ENCODE data around the gene DNAJA4. TPM values are rescaled to one million over a fixed set of nuclear protein-coding genes. Genes with fewer than 3 reads are reported as not detected.
A peak's percentile ranks its signal among the peaks of the same experiment; 100 is the strongest.

DNAJA4 gene
- total and polyA plus RNA-seq, 9 of the 15 experiments (the other 6 are each of a cell fraction or from before 2014, with no cell fraction given), result 0.11 to 1.0 (median 0.16) TPM; not detected in 4

DNA sequence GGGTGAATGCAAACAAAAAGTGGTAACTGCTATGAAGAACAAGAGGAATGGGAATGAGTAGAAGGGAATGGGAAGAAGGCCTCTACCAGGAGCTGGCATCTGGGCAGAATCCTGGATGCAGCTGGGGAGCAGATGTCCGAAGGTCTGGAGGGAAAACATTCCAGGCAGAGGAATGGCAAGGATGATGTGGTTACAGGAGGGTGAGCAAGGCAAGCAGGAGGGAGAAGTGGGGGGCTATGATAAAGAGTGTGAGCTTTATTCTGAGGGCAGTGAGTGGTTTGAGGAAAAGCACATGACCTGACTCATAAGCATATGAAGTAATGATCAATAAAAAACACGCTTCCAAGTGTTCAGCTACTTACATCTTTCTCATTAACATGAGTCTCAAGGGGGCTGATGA, 18.0 kb downstream of the DNAJA4 start:
- Histone ChIP-seq H4K20me1 (replicated peaks; ENCODE audit: control insufficient read depth, insufficient read depth, low read length) (no peaks in the 10 kb centered on the region), H3K36me3 (ENCODE audit: control insufficient read depth, insufficient read depth, low read length) (peaks cover 83% of the 10 kb centered on the region), H3K9ac (ENCODE audit: insufficient read depth in 1 of 2, low read depth in 2 of 2, low read length in 2 of 2) (no peak overlapping the region), H2AFZ (ENCODE audit: low read depth, low read length) (no peak overlapping the region), H3K4me2 (ENCODE audit: insufficient read depth, low read length) (no peak overlapping the region), H3K9me3 (replicated peaks; ENCODE audit: control insufficient read depth, insufficient read depth, low read depth, low read length) (no peaks in the 10 kb centered on the region), H3K4me3 (no peak overlapping the region), H3K79me2 (ENCODE audit: control insufficient read depth, insufficient read depth, low read length) (no peaks in the 10 kb centered on the region), H3K27me3 (ENCODE audit: control insufficient read depth in 2 of 2, insufficient read depth in 2 of 2, low read length in 2 of 2) (no peaks in the 10 kb centered on the region), H3K4me1 (replicated peaks in 1 of 2; ENCODE audit: control insufficient read depth in 2 of 2, insufficient read depth in 2 of 2, low read length in 2 of 2) (peaks cover 3 to 7% of the 10 kb centered on the region in 2 experiments; a peak in 3 of 5 replicates), H3K9me1 (ENCODE audit: control insufficient read depth, insufficient read depth, low read length) (no peaks in the 10 kb centered on the region), H3K27ac (ENCODE audit: extremely low read depth, low read depth, low read length) (no peak overlapping the region)
- intact Hi-C loops (cut with micrococcal nuclease) (no loop called here), in situ Hi-C loops (cut with MboI) (no loop called here)
- no peak for DNase-seq (ENCODE audit: extremely low read depth in 1 of 4, low spot score in 3 of 4)
- no peak for ATAC-seq
- no peak for TF ChIP-seq ZNF436 (CRISPR knock-in tag; IDR thresholded peaks at IDR 0.05)
- no TSS peak for BruUV-seq (replicated peaks)
- WGBS (ENCODE audit: insufficient coverage, low coverage, missing lambda C conversion rate), result 92% methylated on average over 1 of the region's 2 CpGs
- CTCF ChIA-PET (ENCODE audit: low intra/inter-chr PET ratio), result no interaction called here
- POLR2A ChIA-PET, result interaction anchor here (0.6 to 2.6 kb wide), 4 partner anchors 10 to 1886 kb away, joined by 3 to 7 read pairs (median 3); no protein-coding TSS in a partner anchor
- FAIRE-seq, result no peak

DNA sequence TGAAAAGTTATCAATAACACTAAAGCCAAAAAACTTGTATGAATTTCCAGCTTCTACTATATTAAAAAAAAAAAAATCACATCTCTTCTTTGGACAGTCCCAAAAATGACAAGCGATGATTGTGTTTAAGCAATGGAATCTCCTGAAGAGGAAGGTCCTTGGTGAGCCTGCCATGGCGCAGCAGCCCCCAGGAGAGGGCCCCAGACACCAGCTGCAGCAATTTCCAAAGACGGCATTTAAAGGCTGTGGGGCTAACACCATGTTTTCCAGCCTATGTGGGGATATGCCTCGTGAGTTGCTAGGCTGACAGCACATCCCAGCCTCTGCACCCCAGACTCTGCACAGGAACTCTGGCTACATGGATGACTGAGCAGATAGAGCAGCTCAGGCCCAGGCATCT, 20.4 kb downstream of the DNAJA4 start:
- no TSS peak for BruUV-seq (replicated peaks)
- in situ Hi-C loops (cut with MboI) (no loop called here), intact Hi-C loops (cut with micrococcal nuclease) (no loop called here)
- POLR2A ChIA-PET, result interaction anchor here (0.6 to 1.7 kb wide), 3 partner anchors 10 to 175 kb away, joined by 3 to 5 read pairs (median 3); partner anchors contain the start of gene SKIC8
- H3K4me2 ChIP-seq (ENCODE audit: insufficient read depth, low read length), result no peak overlapping the region
- peak in 2 of 4 experiments; percentile 12 to 35 for DNase-seq (ENCODE audit: extremely low read depth in 1 of 4, low spot score in 3 of 4)
- H3K36me3 ChIP-seq (ENCODE audit: control insufficient read depth, insufficient read depth, low read length), result peaks cover 98% of the 10 kb centered on the region
- 82% methylated on average over 4 of the region's 4 CpGs for WGBS (ENCODE audit: insufficient coverage, low coverage, missing lambda C conversion rate)
- no peaks in the 10 kb centered on the region for H4K20me1 ChIP-seq (replicated peaks; ENCODE audit: control insufficient read depth, insufficient read depth, low read length)
- CTCF ChIA-PET (ENCODE audit: low intra/inter-chr PET ratio), result interaction anchor here (0.8 kb wide), 1 partner anchor 130 kb away, joined by 3 read pairs; no protein-coding TSS in a partner anchor
- no peaks in the 10 kb centered on the region for H3K27me3 ChIP-seq (ENCODE audit: control insufficient read depth in 2 of 2, insufficient read depth in 2 of 2, low read length in 2 of 2)
- H3K79me2 ChIP-seq (ENCODE audit: control insufficient read depth, insufficient read depth, low read length), result no peaks in the 10 kb centered on the region
- FAIRE-seq, result no peak
- H2AFZ ChIP-seq (ENCODE audit: low read depth, low read length), result no peak overlapping the region
- peak; percentile 63 for ATAC-seq
- no peaks in the 10 kb centered on the region for H3K9me1 ChIP-seq (ENCODE audit: control insufficient read depth, insufficient read depth, low read length)
- H3K4me1 ChIP-seq (replicated peaks in 1 of 2; ENCODE audit: control insufficient read depth in 2 of 2, insufficient read depth in 2 of 2, low read length in 2 of 2), result no peaks in the 10 kb centered on the region
- no peaks in the 10 kb centered on the region for H3K9me3 ChIP-seq (replicated peaks; ENCODE audit: control insufficient read depth, insufficient read depth, low read depth, low read length)
- no peak overlapping the region for H3K4me3 ChIP-seq
- H3K9ac ChIP-seq (ENCODE audit: insufficient read depth in 1 of 2, low read depth in 2 of 2, low read length in 2 of 2), result peak overlapping the region in 1 of 2 experiments; percentile 41; a peak in 1 of 4 replicates
- no peak overlapping the region for H3K27ac ChIP-seq (ENCODE audit: extremely low read depth, low read depth, low read length)
- 0 out of 2 replicates have a peak, but pooled peaks have one; percentile 12 for TF ChIP-seq SMC3 (conservative IDR thresholded peaks at IDR 0.05; ENCODE audit: insufficient read depth, low read depth, low read length)
- TF ChIP-seq, protein P1, sequence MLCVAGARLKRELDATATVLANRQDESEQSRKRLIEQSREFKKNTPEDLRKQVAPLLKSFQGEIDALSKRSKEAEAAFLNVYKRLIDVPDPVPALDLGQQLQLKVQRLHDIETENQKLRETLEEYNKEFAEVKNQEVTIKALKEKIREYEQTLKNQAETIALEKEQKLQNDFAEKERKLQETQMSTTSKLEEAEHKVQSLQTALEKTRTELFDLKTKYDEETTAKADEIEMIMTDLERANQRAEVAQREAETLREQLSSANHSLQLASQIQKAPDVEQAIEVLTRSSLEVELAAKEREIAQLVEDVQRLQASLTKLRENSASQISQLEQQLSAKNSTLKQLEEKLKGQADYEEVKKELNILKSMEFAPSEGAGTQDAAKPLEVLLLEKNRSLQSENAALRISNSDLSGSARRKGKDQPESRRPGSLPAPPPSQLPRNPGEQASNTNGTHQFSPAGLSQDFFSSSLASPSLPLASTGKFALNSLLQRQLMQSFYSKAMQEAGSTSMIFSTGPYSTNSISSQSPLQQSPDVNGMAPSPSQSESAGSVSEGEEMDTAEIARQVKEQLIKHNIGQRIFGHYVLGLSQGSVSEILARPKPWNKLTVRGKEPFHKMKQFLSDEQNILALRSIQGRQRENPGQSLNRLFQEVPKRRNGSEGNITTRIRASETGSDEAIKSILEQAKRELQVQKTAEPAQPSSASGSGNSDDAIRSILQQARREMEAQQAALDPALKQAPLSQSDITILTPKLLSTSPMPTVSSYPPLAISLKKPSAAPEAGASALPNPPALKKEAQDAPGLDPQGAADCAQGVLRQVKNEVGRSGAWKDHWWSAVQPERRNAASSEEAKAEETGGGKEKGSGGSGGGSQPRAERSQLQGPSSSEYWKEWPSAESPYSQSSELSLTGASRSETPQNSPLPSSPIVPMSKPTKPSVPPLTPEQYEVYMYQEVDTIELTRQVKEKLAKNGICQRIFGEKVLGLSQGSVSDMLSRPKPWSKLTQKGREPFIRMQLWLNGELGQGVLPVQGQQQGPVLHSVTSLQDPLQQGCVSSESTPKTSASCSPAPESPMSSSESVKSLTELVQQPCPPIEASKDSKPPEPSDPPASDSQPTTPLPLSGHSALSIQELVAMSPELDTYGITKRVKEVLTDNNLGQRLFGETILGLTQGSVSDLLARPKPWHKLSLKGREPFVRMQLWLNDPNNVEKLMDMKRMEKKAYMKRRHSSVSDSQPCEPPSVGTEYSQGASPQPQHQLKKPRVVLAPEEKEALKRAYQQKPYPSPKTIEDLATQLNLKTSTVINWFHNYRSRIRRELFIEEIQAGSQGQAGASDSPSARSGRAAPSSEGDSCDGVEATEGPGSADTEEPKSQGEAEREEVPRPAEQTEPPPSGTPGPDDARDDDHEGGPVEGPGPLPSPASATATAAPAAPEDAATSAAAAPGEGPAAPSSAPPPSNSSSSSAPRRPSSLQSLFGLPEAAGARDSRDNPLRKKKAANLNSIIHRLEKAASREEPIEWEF (CRISPR knock-in tag; IDR thresholded peaks at IDR 0.05), result no peak
- no peak for TF ChIP-seq ILF3 (IDR thresholded peaks at IDR 0.05; ENCODE audit: borderline replicate concordance)
- peak; percentile 6 to 52; a peak in 2 of 4 replicates for TF ChIP-seq RAD21 (CRISPR knock-in tag; conservative IDR thresholded peaks at IDR 0.05 in 1 of 2, IDR thresholded peaks at IDR 0.05 in 1 of 2)
- TF ChIP-seq, protein P2, sequence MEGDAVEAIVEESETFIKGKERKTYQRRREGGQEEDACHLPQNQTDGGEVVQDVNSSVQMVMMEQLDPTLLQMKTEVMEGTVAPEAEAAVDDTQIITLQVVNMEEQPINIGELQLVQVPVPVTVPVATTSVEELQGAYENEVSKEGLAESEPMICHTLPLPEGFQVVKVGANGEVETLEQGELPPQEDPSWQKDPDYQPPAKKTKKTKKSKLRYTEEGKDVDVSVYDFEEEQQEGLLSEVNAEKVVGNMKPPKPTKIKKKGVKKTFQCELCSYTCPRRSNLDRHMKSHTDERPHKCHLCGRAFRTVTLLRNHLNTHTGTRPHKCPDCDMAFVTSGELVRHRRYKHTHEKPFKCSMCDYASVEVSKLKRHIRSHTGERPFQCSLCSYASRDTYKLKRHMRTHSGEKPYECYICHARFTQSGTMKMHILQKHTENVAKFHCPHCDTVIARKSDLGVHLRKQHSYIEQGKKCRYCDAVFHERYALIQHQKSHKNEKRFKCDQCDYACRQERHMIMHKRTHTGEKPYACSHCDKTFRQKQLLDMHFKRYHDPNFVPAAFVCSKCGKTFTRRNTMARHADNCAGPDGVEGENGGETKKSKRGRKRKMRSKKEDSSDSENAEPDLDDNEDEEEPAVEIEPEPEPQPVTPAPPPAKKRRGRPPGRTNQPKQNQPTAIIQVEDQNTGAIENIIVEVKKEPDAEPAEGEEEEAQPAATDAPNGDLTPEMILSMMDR (IDR thresholded peaks at IDR 0.05 in 2 of 3, conservative IDR thresholded peaks at IDR 0.05 in 1 of 3; ENCODE audit: insufficient read depth in 2 of 3, low read depth in 1 of 3, low read length in 3 of 3), result peak; percentile 39 to 55 (median 40); a peak in 4 of 6 replicates
- no peak for TF ChIP-seq POU5F1 (IDR thresholded peaks at IDR 0.05; ENCODE audit: borderline replicate concordance, low read depth, low read length, partially characterized antibody)

Data from K562 (cell line).